Breast epithelium (tissue), 3 donors: ENCODE data around the gene ERP29.

Experiments
- POLR2A ChIP-seq: fragments of 450-650 bp; IDR thresholded peaks from one replicate; pipeline ENCODE4 v1.6.1; 2016; ENCODE audit warnings: antibody characterized with exemption, mild to moderate bottlenecking, moderate library complexity
- POLR2AphosphoS5 ChIP-seq, 3 donors: sonication (generic); formaldehyde crosslinking; IDR thresholded peaks; one replicate each; pipeline ENCODE4 v1.6.1; 2017; ENCODE audit warnings: antibody characterized with exemption in 3 of 3
- TF ChIP-seq, protein P1 (sequence below), 3 donors: fragments of 450-650 bp; IDR thresholded peaks; one replicate each; pipeline ENCODE4 v1.5.1; 2016 to 2017; ENCODE audit warnings: antibody characterized with exemption in 3 of 3, mild to moderate bottlenecking in 3 of 3, moderate library complexity in 3 of 3

DNA sequence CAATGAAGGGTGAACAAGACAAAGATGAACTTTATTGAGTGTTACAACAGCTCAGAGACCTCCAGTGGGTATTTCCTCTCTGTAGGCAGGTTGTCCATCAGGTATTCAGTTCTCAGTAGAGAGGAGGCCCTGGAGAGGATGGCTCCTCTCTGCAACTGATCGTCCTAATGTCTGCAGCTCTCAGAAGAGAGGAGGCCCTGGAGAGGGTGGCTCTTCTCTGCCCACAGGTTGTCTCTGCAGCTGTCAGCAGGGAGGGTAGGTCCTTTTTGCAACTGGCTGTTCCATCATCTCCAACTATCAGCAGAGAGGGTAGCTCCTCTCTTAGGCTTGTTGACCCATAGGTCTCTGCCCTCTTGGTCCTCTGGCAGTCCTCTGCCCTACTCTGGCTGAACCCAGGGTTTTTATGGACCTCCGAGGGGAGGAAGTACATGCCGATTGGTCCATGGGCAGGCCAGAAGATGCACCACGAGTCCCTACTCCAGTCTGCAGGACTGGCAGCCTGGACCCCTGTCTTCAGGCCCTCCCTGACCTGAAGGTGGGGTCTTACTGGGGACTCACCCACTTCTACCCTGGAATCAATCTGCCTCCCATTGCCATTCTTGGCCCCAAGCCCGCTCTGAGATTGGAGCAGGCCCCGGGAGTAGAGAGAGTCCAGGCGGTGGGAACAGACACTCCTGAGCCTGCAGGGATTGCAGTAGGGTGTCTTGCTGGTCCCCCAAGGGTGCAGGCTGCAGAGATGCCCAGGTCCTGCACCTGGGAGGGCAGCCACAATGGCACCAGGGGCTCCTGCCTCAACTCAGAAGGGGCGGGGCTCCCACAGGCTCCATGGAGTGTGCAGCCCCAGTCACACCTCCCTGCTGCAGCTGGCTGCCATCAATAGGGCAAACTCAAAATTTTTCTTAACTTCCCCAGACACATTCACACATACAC is 2.5 kb upstream of the ERP29 start:
- TF ChIP-seq, protein P1, sequence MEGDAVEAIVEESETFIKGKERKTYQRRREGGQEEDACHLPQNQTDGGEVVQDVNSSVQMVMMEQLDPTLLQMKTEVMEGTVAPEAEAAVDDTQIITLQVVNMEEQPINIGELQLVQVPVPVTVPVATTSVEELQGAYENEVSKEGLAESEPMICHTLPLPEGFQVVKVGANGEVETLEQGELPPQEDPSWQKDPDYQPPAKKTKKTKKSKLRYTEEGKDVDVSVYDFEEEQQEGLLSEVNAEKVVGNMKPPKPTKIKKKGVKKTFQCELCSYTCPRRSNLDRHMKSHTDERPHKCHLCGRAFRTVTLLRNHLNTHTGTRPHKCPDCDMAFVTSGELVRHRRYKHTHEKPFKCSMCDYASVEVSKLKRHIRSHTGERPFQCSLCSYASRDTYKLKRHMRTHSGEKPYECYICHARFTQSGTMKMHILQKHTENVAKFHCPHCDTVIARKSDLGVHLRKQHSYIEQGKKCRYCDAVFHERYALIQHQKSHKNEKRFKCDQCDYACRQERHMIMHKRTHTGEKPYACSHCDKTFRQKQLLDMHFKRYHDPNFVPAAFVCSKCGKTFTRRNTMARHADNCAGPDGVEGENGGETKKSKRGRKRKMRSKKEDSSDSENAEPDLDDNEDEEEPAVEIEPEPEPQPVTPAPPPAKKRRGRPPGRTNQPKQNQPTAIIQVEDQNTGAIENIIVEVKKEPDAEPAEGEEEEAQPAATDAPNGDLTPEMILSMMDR (IDR thresholded peaks at IDR 0.05), result no peak
- TF ChIP-seq POLR2AphosphoS5 (IDR thresholded peaks at IDR 0.05), result no peak
- TF ChIP-seq POLR2A, result no peak
